Transverse colon (tissue), 4 donors: ENCODE measurements around the gene CRYGN.

ENCODE experiments used
- CTCF ChIP-seq, 5 experiments: fragments of 200-600 bp in 3 of 5; fragments of 450-650 bp in 2 of 5; sonication (generic) in 3 of 5; IDR thresholded peaks; 1 replicate in 2 of 5; 2 replicates in 3 of 5; pipeline ENCODE4 v1.5.1; 2016 to 2017; ENCODE audit warnings: antibody characterized with exemption in 5 of 5, inconsistent platforms in 3 of 5, mild to moderate bottlenecking in 2 of 5, moderate library complexity in 1 of 5
- POLR2A ChIP-seq: fragments of 450-650 bp; IDR thresholded peaks from one replicate; pipeline ENCODE4 v1.6.1; 2016; ENCODE audit warnings: antibody characterized with exemption, mild to moderate bottlenecking, moderate library complexity
- POLR2AphosphoS5 ChIP-seq, 3 donors: sonication (generic); formaldehyde crosslinking; IDR thresholded peaks; one replicate each; pipeline ENCODE4 v1.6.1; 2016; ENCODE audit warnings: antibody characterized with exemption in 3 of 3

- TF ChIP-seq CTCF (IDR thresholded peaks at IDR 0.05): no peak
- no peak for TF ChIP-seq POLR2A
- TF ChIP-seq POLR2AphosphoS5 (IDR thresholded peaks at IDR 0.05): no peak
Observed at GRCh38 chr7:151382079-151382885, 57.7 kb downstream of the CRYGN start.
